Measurements from ENCODE around the gene SLC31A2.

Gene SLC31A2

GRCh38 chr9:113179839-113180238 lies 29.0 kb downstream of the SLC31A2 start:
- no peak for TF ChIP-seq CTCF (IDR thresholded peaks at IDR 0.05; ENCODE audit: insufficient read depth, low read depth, low read length, missing control alignments)
- DNase-seq (ENCODE audit: low read depth): peak; percentile 12
- no peak overlapping the region for H3K4me3 ChIP-seq (ENCODE audit: low read depth, low read length)

GRCh38 chr9:113181165-113181564 lies 30.4 kb downstream of the SLC31A2 start:
- no peak overlapping the region for H3K4me3 ChIP-seq (ENCODE audit: low read depth, low read length)
- no peak for TF ChIP-seq CTCF (IDR thresholded peaks at IDR 0.05; ENCODE audit: insufficient read depth, low read depth, low read length, missing control alignments)
- no peak for DNase-seq (ENCODE audit: low read depth)

- TF ChIP-seq CTCF (IDR thresholded peaks at IDR 0.05; ENCODE audit: insufficient read depth, low read depth, low read length, missing control alignments): no peak
- DNase-seq (ENCODE audit: low read depth): no peak
- no peak overlapping the region for H3K4me3 ChIP-seq (ENCODE audit: low read depth, low read length)
Measured at GRCh38 chr9:113183956-113184488, 33.2 kb downstream of the SLC31A2 start.

GRCh38 chr9:113184539-113184938 lies 33.7 kb downstream of the SLC31A2 start:
- no peak for DNase-seq (ENCODE audit: low read depth)
- H3K4me3 ChIP-seq (ENCODE audit: low read depth, low read length): no peak overlapping the region

GRCh38 chr9:113185271-113185670 lies 34.5 kb downstream of the SLC31A2 start:
- DNase-seq (ENCODE audit: low read depth): no peak
- H3K4me3 ChIP-seq (ENCODE audit: low read depth, low read length): no peak overlapping the region

More at GRCh38 chr9:113184539-113184938, 33.7 kb downstream of the SLC31A2 start:
- no peak for TF ChIP-seq CTCF (IDR thresholded peaks at IDR 0.05; ENCODE audit: insufficient read depth, low read depth, low read length, missing control alignments)

GRCh38 chr9:113186137-113186755 lies 35.4 kb downstream of the SLC31A2 start:
- no peak for TF ChIP-seq CTCF (IDR thresholded peaks at IDR 0.05; ENCODE audit: insufficient read depth, low read depth, low read length, missing control alignments)
- DNase-seq (ENCODE audit: low read depth): no peak
- no peak overlapping the region for H3K4me3 ChIP-seq (ENCODE audit: low read depth, low read length)

More at GRCh38 chr9:113185271-113185670, 34.5 kb downstream of the SLC31A2 start:
- no peak for TF ChIP-seq CTCF (IDR thresholded peaks at IDR 0.05; ENCODE audit: insufficient read depth, low read depth, low read length, missing control alignments)
